ENCODE measurements around the gene MAT1A. TPM values are rescaled to one million over a fixed set of nuclear protein-coding genes. Genes with fewer than 3 reads are reported as not detected.

Gene MAT1A
- total and polyA plus RNA-seq, 2 of the 13 experiments (the other 11 are each of a cell fraction or from before 2014, with no cell fraction given) = 57.1 to 76.9 TPM

DNA sequence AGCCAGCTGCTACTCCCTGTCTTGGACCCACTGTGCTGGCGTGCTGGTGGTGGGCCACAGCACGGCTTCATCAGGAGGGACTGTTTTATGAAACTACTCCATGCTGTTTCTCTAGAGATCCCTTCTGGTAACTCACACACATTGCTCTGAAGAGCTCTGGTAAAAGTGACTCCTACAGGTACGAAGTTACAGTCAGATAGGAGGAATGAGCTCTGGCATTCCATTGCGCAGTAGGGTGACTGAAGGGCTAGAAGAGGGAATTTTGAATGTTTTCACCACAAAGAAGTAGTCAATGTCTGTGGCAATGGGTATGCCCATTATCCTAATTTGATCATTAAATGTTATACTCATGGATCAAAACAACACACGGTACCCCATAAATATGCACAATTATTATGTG is 609 bp downstream of the MAT1A start (continued):
- no peak for TF ChIP-seq ZNF660 (CRISPR knock-in tag; IDR thresholded peaks at IDR 0.05; ENCODE audit: borderline replicate concordance, low read depth)

- intact Hi-C loops (cut with micrococcal nuclease; ENCODE audit: unreplicated experiment) (no loop called here), in situ Hi-C loops (cut with HindIII; ENCODE audit: extremely low pct_ligation_motif_present, low pct_unique_long_range_greater_than_20kb) (no loop called here)
- H3K4me3 ChIP-seq (replicated peaks in 1 of 3; ENCODE audit: insufficient read depth in 1 of 3, low read depth in 2 of 3, low read length in 3 of 3) = no peak overlapping the region
- no peak overlapping the region for H3K9ac ChIP-seq (ENCODE audit: insufficient read depth, low read depth, low read length)
- H3K4me2 ChIP-seq (ENCODE audit: low read depth, low read length) = no peak overlapping the region
- DNase-seq (ENCODE audit: low spot score) (no peak), ATAC-seq (no peak), FAIRE-seq (no peak)
- H3K4me1 ChIP-seq (ENCODE audit: insufficient read depth, low read length) = peaks cover 94% of the 10 kb centered on the region
- H3K79me2 ChIP-seq (ENCODE audit: insufficient read depth, low read length) = peaks cover 71% of the 10 kb centered on the region
- H3K27ac ChIP-seq (ENCODE audit: extremely low read length, insufficient read depth, low read length) = peak overlapping the region; percentile 14
- ChIA-PET CTCF (ENCODE audit: low intra/inter-chr PET ratio, low total read pairs) (no interaction called here), POLR2A (no interaction called here)
- WGBS (ENCODE audit: low lambda C conversion rate) = no CpG with 5 or more reads among the region's 1 CpG
- no TSS peak for BruUV-seq (replicated peaks)
- peaks cover 5 to 44% of the 10 kb centered on the region in 2 experiments for H3K36me3 ChIP-seq (replicated peaks in 1 of 2; ENCODE audit: control insufficient read depth in 1 of 2, insufficient read depth in 2 of 2, low read length in 2 of 2)
- H4K20me1 ChIP-seq (ENCODE audit: insufficient read depth, low read length) = no peaks in the 10 kb centered on the region
- no peak overlapping the region for H2AFZ ChIP-seq (ENCODE audit: low read length)
- no peaks in the 10 kb centered on the region for H3K9me3 ChIP-seq (ENCODE audit: low read length)
- no peaks in the 10 kb centered on the region; a peak in 1 of 5 replicates for H3K27me3 ChIP-seq (ENCODE audit: control insufficient read depth in 1 of 2, insufficient read depth in 2 of 2, low read length in 2 of 2)
- no peak for TF ChIP-seq PLRG1 (conservative IDR thresholded peaks at IDR 0.05)
Observed at GRCh38 chr10:80284522-80284921, 4.9 kb downstream of the MAT1A start.

- ChIA-PET CTCF (ENCODE audit: low intra/inter-chr PET ratio, low total read pairs) (no interaction called here), POLR2A (no interaction called here)
- Histone ChIP-seq H3K36me3 (replicated peaks in 1 of 2; ENCODE audit: control insufficient read depth in 1 of 2, insufficient read depth in 2 of 2, low read length in 2 of 2) (peaks cover 5 to 44% of the 10 kb centered on the region in 2 experiments), H2AFZ (ENCODE audit: low read length) (no peak overlapping the region), H3K79me2 (ENCODE audit: insufficient read depth, low read length) (peaks cover 63% of the 10 kb centered on the region), H3K27ac (ENCODE audit: extremely low read length, insufficient read depth, low read length) (peak overlapping the region; percentile 83), H3K27me3 (ENCODE audit: control insufficient read depth in 1 of 2, insufficient read depth in 2 of 2, low read length in 2 of 2) (no peaks in the 10 kb centered on the region; a peak in 1 of 5 replicates), H3K4me1 (ENCODE audit: insufficient read depth, low read length) (peaks cover 85% of the 10 kb centered on the region), H3K4me3 (replicated peaks in 1 of 3; ENCODE audit: insufficient read depth in 1 of 3, low read depth in 2 of 3, low read length in 3 of 3) (no peak overlapping the region), H4K20me1 (ENCODE audit: insufficient read depth, low read length) (no peaks in the 10 kb centered on the region), H3K4me2 (ENCODE audit: low read depth, low read length) (no peak overlapping the region; the same call in 1 of the 2 replicates), H3K9ac (ENCODE audit: insufficient read depth, low read depth, low read length) (no peak overlapping the region), H3K9me3 (ENCODE audit: low read length) (no peaks in the 10 kb centered on the region)
- intact Hi-C loops (cut with micrococcal nuclease; ENCODE audit: unreplicated experiment) = no loop called here
- no peak for FAIRE-seq
- in situ Hi-C loops (cut with HindIII; ENCODE audit: extremely low pct_ligation_motif_present, low pct_unique_long_range_greater_than_20kb) = no loop called here
- 96% methylated on average over 11 of the region's 14 CpGs for WGBS (ENCODE audit: low lambda C conversion rate)
- DNase-seq (ENCODE audit: low spot score) = no peak
- no peak for ATAC-seq
- no TSS peak for BruUV-seq (replicated peaks)
- TF ChIP-seq RBFOX2 (IDR thresholded peaks at IDR 0.05; ENCODE audit: low read depth, low read length) = 0 out of 2 replicates have a peak, but pooled peaks have one; percentile 10
- no peak for TF ChIP-seq SKIL (CRISPR knock-in tag; IDR thresholded peaks at IDR 0.05; ENCODE audit: borderline replicate concordance)
- no peak for TF ChIP-seq PITX1 (CRISPR knock-in tag; IDR thresholded peaks at IDR 0.05)
- TF ChIP-seq ZNF644 (CRISPR knock-in tag; IDR thresholded peaks at IDR 0.05; ENCODE audit: low read depth) = no peak
- TF ChIP-seq ZNF772 (CRISPR knock-in tag; IDR thresholded peaks at IDR 0.05) = no peak
- TF ChIP-seq, protein P1, sequence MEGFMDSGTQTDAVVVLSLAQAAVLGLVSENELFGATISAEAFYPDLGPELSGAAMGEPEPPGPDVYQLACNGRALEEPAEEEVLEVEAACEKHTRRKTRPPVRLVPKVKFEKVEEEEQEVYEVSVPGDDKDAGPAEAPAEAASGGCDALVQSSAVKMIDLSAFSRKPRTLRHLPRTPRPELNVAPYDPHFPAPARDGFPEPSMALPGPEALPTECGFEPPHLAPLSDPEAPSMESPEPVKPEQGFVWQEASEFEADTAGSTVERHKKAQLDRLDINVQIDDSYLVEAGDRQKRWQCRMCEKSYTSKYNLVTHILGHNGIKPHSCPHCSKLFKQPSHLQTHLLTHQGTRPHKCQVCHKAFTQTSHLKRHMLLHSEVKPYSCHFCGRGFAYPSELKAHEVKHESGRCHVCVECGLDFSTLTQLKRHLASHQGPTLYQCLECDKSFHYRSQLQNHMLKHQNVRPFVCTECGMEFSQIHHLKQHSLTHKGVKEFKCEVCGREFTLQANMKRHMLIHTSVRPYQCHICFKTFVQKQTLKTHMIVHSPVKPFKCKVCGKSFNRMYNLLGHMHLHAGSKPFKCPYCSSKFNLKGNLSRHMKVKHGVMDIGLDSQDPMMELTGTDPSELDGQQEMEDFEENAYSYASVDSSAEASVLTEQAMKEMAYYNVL (CRISPR knock-in tag; IDR thresholded peaks at IDR 0.05; ENCODE audit: borderline replicate concordance) = no peak
Observed at GRCh38 chr10:80283536-80284199, 5.8 kb downstream of the MAT1A start.

All from HepG2 (cell line).